Activated naive CD4-positive, alpha-beta T cell treated with Interleukin-2 at 50 U/mL for 16 hours (primary cell): ENCODE results near the gene FABP7.
"Not testable (repeated sequence)": the region's sequence is repeated elsewhere in the genome, so short reads cannot be mapped to it uniquely, and the experiment has no call there.

ENCODE experiments used
- DNase-seq: peaks from one replicate; pipeline ENCODE4 v3.0.0-alpha.2; 2020

Gene FABP7

DNA sequence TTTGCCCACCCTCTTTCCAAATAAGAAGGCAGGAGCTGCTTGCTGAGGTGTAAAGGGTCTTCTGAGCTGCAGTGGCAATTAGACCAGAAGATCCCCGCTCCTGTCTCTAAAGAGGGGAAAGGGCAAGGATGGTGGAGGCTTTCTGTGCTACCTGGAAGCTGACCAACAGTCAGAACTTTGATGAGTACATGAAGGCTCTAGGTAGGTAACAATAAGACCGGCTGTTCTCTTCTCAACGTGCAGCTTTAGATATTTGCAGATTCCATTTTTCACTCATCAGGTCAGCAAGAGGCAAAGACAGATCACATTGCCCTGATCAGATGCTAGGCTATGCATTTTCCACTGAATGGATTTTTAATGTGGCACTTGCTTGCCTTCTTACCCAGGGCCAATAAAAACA lies at the start of gene FABP7:
Gene FABP7 (plus strand): TSS at position 50 of the 400 bp plus-strand sequence. CDS start 79 bp downstream, at position 129.
- no peak for DNase-seq

DNA sequence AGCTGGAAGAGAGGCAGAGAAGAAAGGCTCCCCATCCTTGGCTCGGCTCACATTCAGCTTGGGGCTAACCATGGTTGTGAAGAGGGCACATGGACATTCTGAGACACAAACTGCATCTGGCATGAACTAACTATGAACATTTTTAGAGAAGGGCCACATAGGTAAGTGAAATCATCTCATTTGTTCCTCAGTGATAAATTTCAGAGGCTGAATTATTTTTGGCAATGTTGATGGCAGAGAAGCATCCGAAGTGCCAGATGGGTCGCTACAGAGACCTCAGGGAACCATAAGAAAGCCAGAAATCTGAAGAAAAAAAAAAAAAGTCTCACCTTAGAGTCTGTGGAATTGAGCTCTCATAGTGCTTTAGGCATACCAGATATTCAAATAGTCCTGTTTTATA lies 49.2 kb upstream of the FABP7 start:
- no peak for DNase-seq

DNA sequence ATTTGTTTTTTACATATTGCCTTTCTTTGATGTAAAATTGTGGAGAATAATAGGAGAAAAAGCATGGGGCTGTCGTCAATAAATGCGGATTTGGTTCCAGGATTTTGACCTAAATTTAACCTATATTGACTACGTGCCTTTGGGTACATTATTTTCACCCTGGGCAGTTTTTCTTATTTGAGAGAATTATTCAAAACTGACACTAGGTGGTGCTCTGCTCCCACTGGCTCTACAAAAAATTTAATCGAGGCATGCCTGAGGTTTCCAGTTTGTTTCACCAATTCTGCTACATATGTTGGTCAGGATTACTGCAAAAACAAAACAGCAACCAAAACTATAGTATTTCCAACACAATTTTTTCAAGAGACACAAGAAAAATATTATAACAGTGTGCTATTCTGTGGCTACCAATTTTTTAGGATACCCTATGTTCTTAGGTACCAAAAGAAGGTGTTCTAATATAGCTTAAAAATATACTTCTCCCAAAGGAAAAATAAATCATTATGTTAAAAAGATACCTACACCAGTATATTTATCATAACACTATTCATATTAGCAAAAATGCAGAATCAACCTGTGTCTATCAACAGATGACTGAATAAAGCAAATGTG lies 48.6 kb upstream of the FABP7 start:
- no peak for DNase-seq

DNA sequence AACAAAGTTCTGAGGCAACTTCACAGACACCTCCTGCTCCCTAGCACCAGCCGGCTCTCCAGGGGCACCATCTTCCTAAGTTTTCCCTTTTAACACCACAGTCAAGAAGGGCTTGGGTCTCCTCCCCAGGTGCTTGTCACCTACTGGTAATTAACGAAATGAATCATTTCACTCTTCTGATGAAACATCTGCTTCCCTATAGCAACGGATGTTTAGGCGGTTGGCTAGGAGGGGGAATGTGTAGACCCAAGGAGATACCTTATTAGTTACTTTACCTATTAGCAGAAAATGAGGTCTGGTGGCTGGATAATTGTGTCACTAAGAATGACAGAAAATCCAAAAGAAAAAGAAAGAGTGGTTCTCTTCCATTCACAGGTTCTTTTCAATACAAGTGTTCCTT lies 46.3 kb upstream of the FABP7 start:
- DNase-seq = no peak

GRCh38 chr6:122734529-122735395 lies 44.8 kb upstream of the FABP7 start:
- DNase-seq = no peak

- DNase-seq = no peak
Observed at GRCh38 chr6:122735582-122735981, 43.9 kb upstream of the FABP7 start.

GRCh38 chr6:122736163-122736562 lies 43.4 kb upstream of the FABP7 start:
- no peak for DNase-seq

DNA sequence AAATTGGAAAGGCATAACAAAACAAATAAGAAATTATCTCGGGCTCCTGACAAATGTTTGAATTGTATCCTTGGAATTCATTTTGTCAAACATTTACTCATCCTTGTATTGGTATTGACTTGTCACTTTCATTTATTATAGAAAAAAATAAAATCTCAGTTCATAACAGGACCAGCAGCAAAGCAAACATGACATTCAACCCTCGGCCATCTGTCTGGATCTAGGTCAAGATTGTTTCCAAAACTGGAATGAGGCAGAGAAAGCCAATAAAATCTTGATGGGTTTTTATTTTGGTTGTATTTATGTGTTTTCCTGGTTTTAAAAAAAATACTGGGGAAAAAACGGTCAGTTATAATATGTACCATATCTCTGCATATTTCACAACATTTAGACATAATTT lies 42.9 kb upstream of the FABP7 start:
- DNase-seq = no peak

DNA sequence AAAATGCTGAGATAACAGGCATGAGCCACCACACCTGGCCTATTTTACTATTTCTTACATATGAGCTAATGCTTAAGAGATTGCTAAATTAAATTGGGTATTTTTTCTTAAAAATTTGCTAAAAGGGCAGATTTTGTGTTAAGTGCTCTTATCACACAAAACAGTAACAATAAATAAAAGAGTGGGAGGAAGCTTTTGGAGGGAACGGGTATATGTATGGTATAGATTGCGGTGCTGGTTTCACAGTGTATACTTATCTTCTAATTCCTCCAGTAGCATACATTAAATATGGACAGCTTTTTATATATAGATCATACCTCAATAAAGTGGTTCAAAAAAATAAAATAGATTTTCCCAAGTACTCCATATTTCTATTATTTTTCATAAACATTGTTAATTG lies 39.4 kb upstream of the FABP7 start:
- DNase-seq = no peak

DNA sequence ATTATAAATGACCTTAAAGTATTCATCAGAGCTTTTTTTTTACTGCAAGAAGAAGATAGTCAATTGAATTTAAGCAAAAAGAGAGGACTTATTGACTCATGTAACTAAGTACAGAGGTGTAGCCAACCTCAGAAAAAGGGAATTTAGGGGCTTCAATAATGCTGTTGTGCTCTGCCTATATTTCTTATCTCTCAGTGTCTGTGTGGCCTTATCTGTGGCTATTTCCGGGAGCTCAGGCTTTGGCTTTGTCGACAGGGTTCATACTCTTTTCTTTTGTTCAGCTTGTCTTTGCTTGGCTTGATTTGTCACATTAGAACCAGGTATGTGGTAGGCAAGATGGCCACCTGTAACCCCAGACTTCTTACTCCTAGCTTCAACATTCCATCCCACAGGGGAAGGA lies 38.6 kb upstream of the FABP7 start:
- no peak for DNase-seq

DNA sequence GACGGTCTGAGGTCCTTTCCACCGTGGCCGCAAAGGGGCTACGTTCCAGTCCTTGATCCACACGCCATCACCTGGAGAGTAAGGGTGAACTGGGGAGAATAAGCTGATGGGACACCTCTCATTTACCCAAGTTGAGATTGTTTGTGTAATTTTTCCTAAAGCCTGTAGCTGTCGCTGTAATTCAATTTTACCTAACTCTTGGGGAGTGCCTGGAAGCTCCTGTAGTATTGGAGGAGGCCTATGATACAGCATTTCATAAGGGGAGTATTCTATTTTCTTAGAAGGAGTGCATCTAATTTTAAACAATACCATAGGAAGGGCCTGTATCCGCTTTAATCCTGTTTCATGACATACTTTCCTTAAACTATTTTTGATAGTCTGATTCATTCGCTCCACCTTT lies 35.3 kb upstream of the FABP7 start:
- not testable (repeated sequence) for DNase-seq

DNA sequence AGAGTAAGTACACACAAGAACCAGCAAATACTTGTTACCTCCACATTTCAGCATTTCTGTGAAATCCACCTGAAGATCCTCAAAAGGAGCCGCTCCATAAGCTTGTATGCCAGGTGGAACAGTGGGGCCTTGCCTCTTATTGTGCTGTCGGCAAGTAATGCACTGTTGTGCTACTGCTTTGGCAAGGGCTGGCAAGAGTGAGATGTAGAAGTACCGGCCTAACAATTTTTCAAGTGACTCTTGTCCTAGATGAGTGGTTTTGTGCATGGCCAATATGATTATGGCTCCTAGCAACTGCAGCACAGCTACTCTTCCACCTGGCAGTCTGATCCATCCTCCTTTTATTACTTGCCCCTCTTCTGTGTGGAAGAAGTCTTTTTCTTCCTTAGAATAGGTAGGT lies 34.7 kb upstream of the FABP7 start:
- not testable (repeated sequence) for DNase-seq

- no peak for DNase-seq
Observed at GRCh38 chr6:122746688-122747087, 32.8 kb upstream of the FABP7 start.

DNA sequence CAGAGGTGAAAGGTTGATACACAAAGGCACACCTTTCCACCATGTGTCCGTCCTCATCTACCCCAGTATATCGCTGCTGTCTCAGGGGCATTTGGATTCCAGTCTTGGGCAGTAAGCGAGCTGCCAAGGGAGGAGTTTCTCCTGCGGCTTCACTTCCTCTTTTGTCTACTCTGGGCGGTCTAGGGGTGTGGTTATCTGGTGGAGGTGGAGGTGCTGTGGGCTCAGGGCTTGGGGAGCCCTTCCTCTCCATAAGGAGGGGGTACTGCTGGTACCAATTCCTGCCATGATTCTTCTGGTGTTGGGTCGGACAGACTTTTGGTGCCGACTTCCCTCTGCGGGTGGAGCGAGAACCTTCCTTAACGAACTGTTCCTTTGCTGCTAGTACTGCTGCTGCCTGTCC lies 31.9 kb upstream of the FABP7 start:
- no peak for DNase-seq

- not testable (repeated sequence) for DNase-seq
Observed at GRCh38 chr6:122748945-122749344, 30.6 kb upstream of the FABP7 start.

DNA sequence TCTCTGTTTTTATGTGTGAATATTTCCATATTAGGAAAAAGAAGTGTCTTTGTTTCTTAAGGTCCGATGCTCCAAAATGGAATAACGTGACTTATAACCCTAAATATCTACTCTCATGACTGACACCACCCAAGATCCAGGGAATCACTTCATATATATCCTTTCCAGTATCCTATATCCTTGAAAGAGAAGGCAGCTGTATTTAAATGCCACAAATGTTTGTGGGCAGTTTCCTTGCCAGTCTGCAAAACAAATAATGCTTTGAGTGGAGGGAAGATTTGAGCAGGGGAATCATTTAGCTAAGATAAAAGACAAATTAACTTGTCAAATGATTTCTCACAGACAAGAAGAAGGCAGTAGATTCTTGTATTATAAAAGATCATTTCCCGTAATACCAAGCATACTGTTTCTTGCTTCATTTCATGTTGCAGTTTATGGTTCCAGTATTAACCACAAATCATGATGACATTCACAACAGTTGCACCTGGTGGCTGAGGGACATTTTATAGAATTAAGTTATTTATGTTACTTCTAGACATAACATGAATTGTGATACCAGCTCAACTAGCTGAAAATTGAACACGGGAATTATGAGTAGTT lies 30.0 kb upstream of the FABP7 start:
- no peak for DNase-seq

- DNase-seq = no peak
Observed at GRCh38 chr6:122751326-122751725, 28.2 kb upstream of the FABP7 start.

DNA sequence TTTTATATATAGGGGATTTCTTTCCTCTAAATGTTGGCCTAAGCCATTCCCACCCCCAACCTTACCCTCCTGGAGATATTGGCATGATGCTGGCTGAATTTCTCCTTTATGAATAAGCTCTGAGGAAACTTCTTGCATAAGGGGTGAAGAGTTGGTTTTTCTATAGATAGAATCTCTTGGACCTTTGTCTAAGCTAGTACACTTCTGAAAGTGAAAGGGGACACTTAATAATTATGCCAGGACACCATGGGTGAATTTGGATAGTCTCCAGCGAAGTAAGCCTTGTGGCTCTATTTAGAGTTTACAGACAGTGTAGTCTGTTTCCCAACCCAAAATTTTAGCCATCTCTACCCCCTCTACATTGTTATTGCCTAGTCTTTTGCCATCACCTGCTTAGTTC lies 27.1 kb upstream of the FABP7 start:
- no peak for DNase-seq

- no peak for DNase-seq
Observed at GRCh38 chr6:122753000-122753687, 26.4 kb upstream of the FABP7 start.

- no peak for DNase-seq
Observed at GRCh38 chr6:122753688-122754056, 25.8 kb upstream of the FABP7 start.

DNA sequence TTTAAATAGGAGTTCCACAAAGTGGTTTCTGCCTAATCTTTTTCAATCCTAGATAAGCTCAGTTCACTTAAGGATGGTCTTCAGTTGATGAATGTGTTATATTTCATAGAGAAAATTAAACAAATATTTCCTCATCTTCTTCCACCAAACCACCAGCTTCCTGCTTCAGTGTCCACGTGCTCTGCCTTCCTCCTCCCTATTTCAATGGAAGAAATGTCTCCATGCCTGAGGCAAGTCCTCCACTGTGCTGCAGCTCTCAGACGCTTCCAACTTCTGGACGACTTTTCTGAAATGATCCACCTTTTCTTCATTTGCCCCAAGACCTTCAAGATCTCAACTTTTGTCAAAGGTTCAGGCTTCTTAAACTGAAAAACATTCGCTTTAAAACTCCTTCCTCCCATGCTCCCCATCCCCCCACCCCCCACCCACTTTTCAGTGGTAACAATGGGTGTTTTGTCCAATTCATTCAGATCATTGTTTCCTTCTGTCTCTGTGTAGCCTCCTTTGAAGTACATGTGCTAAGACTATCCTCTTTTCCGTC lies 25.3 kb upstream of the FABP7 start:
- no peak for DNase-seq

DNA sequence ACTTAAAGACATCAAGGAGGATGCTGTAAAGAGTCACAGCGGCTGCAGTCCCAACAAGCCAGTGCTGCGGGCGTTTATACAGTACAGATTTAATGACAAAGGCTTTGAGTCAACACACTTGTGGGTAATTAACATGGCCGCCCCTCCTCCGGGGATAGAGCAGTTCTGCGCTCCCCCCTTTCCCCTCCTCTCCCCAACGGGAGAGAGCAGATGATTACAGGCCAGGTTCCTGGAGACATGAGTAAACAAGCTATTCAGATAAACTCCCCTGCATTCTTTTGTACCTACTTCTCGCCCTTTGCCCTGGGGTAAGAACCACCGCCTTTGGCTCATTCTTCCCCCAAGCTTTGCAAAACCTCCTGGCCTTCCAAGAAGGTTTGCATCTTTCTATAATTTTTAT lies 23.6 kb upstream of the FABP7 start:
- no peak for DNase-seq

DNA sequence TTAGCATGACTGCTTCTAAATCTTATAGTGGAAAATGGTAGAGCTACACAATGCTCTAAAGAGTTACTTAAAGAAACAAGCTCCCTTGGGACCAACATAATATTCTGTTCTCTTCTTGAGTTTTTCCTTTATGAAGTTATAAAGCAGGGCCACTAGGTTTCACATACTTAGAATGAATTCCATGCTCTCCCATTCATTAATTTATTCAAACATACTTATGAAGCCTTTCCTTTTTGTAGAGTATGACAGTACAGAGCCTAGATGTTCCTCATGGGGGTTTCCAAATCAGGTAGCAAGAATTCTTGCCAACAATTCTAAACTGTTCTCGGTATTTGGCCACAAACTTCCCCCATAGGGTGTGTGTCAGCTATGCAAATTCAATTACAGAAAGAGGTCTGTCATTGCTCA lies 20.6 kb upstream of the FABP7 start:
- no peak for DNase-seq
